8988T (cell line): Measurements from ENCODE around the gene ZNF267.
"Not testable (repeated sequence)": the region's sequence is repeated elsewhere in the genome, so short reads cannot be mapped to it uniquely, and the experiment has no call there.

ENCODE experiments used
- DNase-seq: peaks from one replicate; pipeline ENCODE4 v3.0.0; 2011

ZNF267 gene

GRCh38 chr16:31880322-31880979 lies 6.8 kb downstream of the ZNF267 start:
- DNase-seq, result no peak

- no peak for DNase-seq
Observed at GRCh38 chr16:31886227-31886626, 12.6 kb downstream of the ZNF267 start.

GRCh38 chr16:31888735-31889134 lies 15.1 kb downstream of the ZNF267 start:
- no peak for DNase-seq

GRCh38 chr16:31892111-31892510 lies 18.5 kb downstream of the ZNF267 start:
- DNase-seq, result not testable (repeated sequence)

GRCh38 chr16:31893824-31894223 lies 20.2 kb downstream of the ZNF267 start:
- DNase-seq, result no peak

- DNase-seq, result no peak
Observed at GRCh38 chr16:31897283-31897682, 23.7 kb downstream of the ZNF267 start.

GRCh38 chr16:31899505-31899904 lies 25.9 kb downstream of the ZNF267 start:
- DNase-seq, result no peak

- not testable (repeated sequence) for DNase-seq
Observed at GRCh38 chr16:31904571-31904970, 31.0 kb downstream of the ZNF267 start.

- no peak for DNase-seq
Observed at GRCh38 chr16:31913668-31914067, 40.1 kb downstream of the ZNF267 start.

GRCh38 chr16:31916056-31916488 lies 42.5 kb downstream of the ZNF267 start:
- no peak for DNase-seq

GRCh38 chr16:31920373-31920772 lies 46.8 kb downstream of the ZNF267 start:
- DNase-seq, result no peak

GRCh38 chr16:31951806-31952205 lies 78.2 kb downstream of the ZNF267 start:
- not testable (repeated sequence) for DNase-seq

GRCh38 chr16:31952206-31952605 lies 78.6 kb downstream of the ZNF267 start:
- DNase-seq, result not testable (repeated sequence)

GRCh38 chr16:31956221-31956620 lies 82.6 kb downstream of the ZNF267 start:
- DNase-seq, result not testable (repeated sequence)

- DNase-seq, result not testable (repeated sequence)
Observed at GRCh38 chr16:31960186-31960910, 86.7 kb downstream of the ZNF267 start.
